H9 (cell line): ENCODE measurements around the gene JPH2. TPM values are rescaled to one million over a fixed set of nuclear protein-coding genes. Genes with fewer than 3 reads are reported as not detected.

Experiments
- DNase-seq: peaks from one replicate; pipeline ENCODE4 v3.0.0-alpha.2; 2017
- H2AFZ ChIP-seq: one replicate; pipeline ENCODE4 v1.6.1; 2013; ENCODE audit warnings: mild to moderate bottlenecking, low read length, control low read depth, moderate library complexity
- H2AK5ac ChIP-seq: 2 replicates; pipeline ENCODE4 v1.6.1; 2013; ENCODE audit warnings: low read length, control low read depth, mixed read lengths; ENCODE audit not compliant: insufficient read length
- H2BK120ac ChIP-seq: one replicate; pipeline ENCODE4 v1.6.1; 2013; ENCODE audit warnings: low read depth, mild to moderate bottlenecking, low read length, control low read depth, inconsistent platforms; ENCODE audit not compliant: poor library complexity, severe bottlenecking
- H2BK12ac ChIP-seq: 2 replicates; pipeline ENCODE4 v1.6.1; 2013; ENCODE audit warnings: low read length, control low read depth, mixed read lengths, low read depth; ENCODE audit not compliant: insufficient read length
- H2BK15ac ChIP-seq: 2 replicates; pipeline ENCODE4 v1.6.1; 2013; ENCODE audit warnings: low read depth, low read length, control low read depth
- H2BK20ac ChIP-seq: one replicate; pipeline ENCODE4 v1.6.1; 2013; ENCODE audit warnings: low read depth, mild to moderate bottlenecking, low read length, control low read depth, inconsistent platforms; ENCODE audit not compliant: poor library complexity, severe bottlenecking
- H2BK5ac ChIP-seq: 2 replicates; pipeline ENCODE4 v1.6.1; 2013; ENCODE audit warnings: low read length, control low read depth, mixed read lengths; ENCODE audit not compliant: insufficient read length
- H3K14ac ChIP-seq: 2 replicates; pipeline ENCODE4 v1.6.1; 2013; ENCODE audit warnings: low read length, control low read depth; ENCODE audit not compliant: insufficient read depth
- H3K18ac ChIP-seq: 2 replicates; pipeline ENCODE4 v1.6.1; 2013; ENCODE audit warnings: low read depth, mild to moderate bottlenecking, mixed read lengths, low read length, control low read depth; ENCODE audit not compliant: insufficient read length
- H3K23ac ChIP-seq: 2 replicates; pipeline ENCODE4 v1.6.1; 2013; ENCODE audit warnings: low read length, control low read depth, mixed read lengths, low read depth; ENCODE audit not compliant: insufficient read length
- H3K23me2 ChIP-seq: 2 replicates; pipeline ENCODE4 v1.6.1; 2013; ENCODE audit warnings: low read depth, mild to moderate bottlenecking, mixed read lengths, low read length, control low read depth; ENCODE audit not compliant: insufficient read length, poor library complexity, severe bottlenecking
- H3K27ac ChIP-seq: 2 replicates; pipeline ENCODE4 v1.5.1; 2013; ENCODE audit warnings: low read length, control low read depth, mixed read lengths, low read depth; ENCODE audit not compliant: insufficient read length
- H3K27me3 ChIP-seq: 2 replicates; pipeline ENCODE4 v1.6.1; 2013; ENCODE audit warnings: low read length, control low read depth, inconsistent platforms; ENCODE audit not compliant: insufficient read depth
- H3K4ac ChIP-seq: 2 replicates; pipeline ENCODE4 v1.6.1; 2013; ENCODE audit warnings: low read depth, mild to moderate bottlenecking, control low read depth, inconsistent platforms, low read length, moderate library complexity
- H3K4me1 ChIP-seq: 2 replicates; pipeline ENCODE4 v1.6.1; 2013; ENCODE audit warnings: low read length, control low read depth, inconsistent platforms; ENCODE audit not compliant: insufficient read depth
- H3K4me2 ChIP-seq: 2 replicates; pipeline ENCODE4 v1.6.1; 2013; ENCODE audit warnings: low read length, control low read depth, mixed read lengths; ENCODE audit not compliant: insufficient read length, insufficient read depth
- H3K56ac ChIP-seq: 2 replicates; pipeline ENCODE4 v1.6.1; 2013; ENCODE audit warnings: low read depth, mild to moderate bottlenecking, mixed read lengths, low read length, control low read depth; ENCODE audit not compliant: insufficient read length
- H3K79me1 ChIP-seq: 2 replicates; pipeline ENCODE4 v1.6.1; 2013; ENCODE audit warnings: low read depth, mild to moderate bottlenecking, moderate library complexity, low read length, control low read depth, inconsistent platforms; ENCODE audit not compliant: insufficient read depth, poor library complexity, severe bottlenecking
- H3K79me2 ChIP-seq: 2 replicates; pipeline ENCODE4 v1.6.1; 2013; ENCODE audit warnings: low read length, control low read depth, inconsistent platforms; ENCODE audit not compliant: insufficient read depth
- H3K9ac ChIP-seq: 2 replicates; pipeline ENCODE4 v1.6.1; 2013; ENCODE audit warnings: low read length, control low read depth, mixed read lengths; ENCODE audit not compliant: insufficient read length; ENCODE audit errors: extremely low read depth
- H3K9me3 ChIP-seq: one replicate; pipeline ENCODE4 v1.6.1; 2013; ENCODE audit warnings: low read depth, low read length, inconsistent platforms; ENCODE audit not compliant: control insufficient read depth
- H3T11ph ChIP-seq: one replicate; pipeline ENCODE4 v1.6.1; 2013; ENCODE audit warnings: mild to moderate bottlenecking, low read length, control low read depth, inconsistent platforms
- H4K20me1 ChIP-seq: one replicate; pipeline ENCODE4 v1.6.1; 2013; ENCODE audit not compliant: control insufficient read depth, insufficient read length, insufficient read depth
- H4K5ac ChIP-seq: 2 replicates; pipeline ENCODE4 v1.6.1; 2013; ENCODE audit warnings: low read depth, mild to moderate bottlenecking, mixed read lengths, low read length, control low read depth; ENCODE audit not compliant: insufficient read length
- H4K8ac ChIP-seq: replicated peaks from 2 replicates; pipeline ENCODE4 v1.6.1; 2013; ENCODE audit warnings: low read length, control low read depth, mixed read lengths, low read depth; ENCODE audit not compliant: insufficient read length
- H4K91ac ChIP-seq: 2 replicates; pipeline ENCODE4 v1.6.1; 2013; ENCODE audit warnings: low read depth, mild to moderate bottlenecking, moderate library complexity, mixed read lengths, low read length, control low read depth; ENCODE audit not compliant: insufficient read length
- H3K27ac Mint-ChIP-seq, 3 experiments: 2 replicates in 2 of 3; 3 replicates in 1 of 3; pipeline ENCODE4 v1.8.0; 2020 to 2021; ENCODE audit warnings: mixed read lengths in 3 of 3, mild to moderate bottlenecking in 1 of 3, moderate library complexity in 1 of 3
- H3K27me3 Mint-ChIP-seq: 2 replicates; pipeline ENCODE4 v1.8.0; 2021; ENCODE audit warnings: low read depth, mild to moderate bottlenecking, moderate library complexity, mixed read lengths
- H3K36me3 Mint-ChIP-seq, 3 experiments: 2 replicates in 2 of 3; 3 replicates in 1 of 3; pipeline ENCODE4 v1.8.0; 2020 to 2021; ENCODE audit warnings: low read depth in 3 of 3, mixed read lengths in 3 of 3; ENCODE audit not compliant: insufficient read depth in 1 of 3
- H3K4me1 Mint-ChIP-seq, 2 experiments: 2 replicates each; pipeline ENCODE4 v1.8.0; 2020; ENCODE audit warnings: mixed read lengths in 2 of 2
- H3K4me3 Mint-ChIP-seq, 2 experiments: 2 replicates in 1 of 2; 3 replicates in 1 of 2; pipeline ENCODE4 v1.8.0; 2020 to 2021; ENCODE audit warnings: mild to moderate bottlenecking in 2 of 2, mixed read lengths in 2 of 2, moderate library complexity in 1 of 2
- H3K9me3 Mint-ChIP-seq, 2 experiments: 2 replicates in 1 of 2; 3 replicates in 1 of 2; pipeline ENCODE4 v1.8.0; 2020; ENCODE audit warnings: mild to moderate bottlenecking in 2 of 2, mixed read lengths in 2 of 2, moderate library complexity in 1 of 2
- CTCF ChIP-seq: fragments of 200-600 bp; sonication (generic); conservative IDR thresholded peaks from 3 replicates; pipeline ENCODE4 v1.8.0; 2021; ENCODE audit warnings: antibody characterized with exemption, mild to moderate bottlenecking
- WGBS: extraction: QIAGEN DNeasy Blood & Tissue Kit; methylation state at CpG from one replicate; pipeline ENCODE4 v1.1.7; 2013; ENCODE audit warnings: missing lambda C conversion rate, low lambda C conversion rate, mixed read lengths; ENCODE audit not compliant: insufficient read length; ENCODE audit errors: extremely low coverage; 5-methylcytosine and 5-hydroxymethylcytosine counted together
- total RNA-seq: library from RNA; stranded (reverse); gene quantifications from 2 replicates; pipeline ENCODE4 v1.2.1, GENCODE V29; 2021

The JPH2 gene
- total RNA-seq, 1 experiment from 2014 or later = 0.31 TPM

DNA sequence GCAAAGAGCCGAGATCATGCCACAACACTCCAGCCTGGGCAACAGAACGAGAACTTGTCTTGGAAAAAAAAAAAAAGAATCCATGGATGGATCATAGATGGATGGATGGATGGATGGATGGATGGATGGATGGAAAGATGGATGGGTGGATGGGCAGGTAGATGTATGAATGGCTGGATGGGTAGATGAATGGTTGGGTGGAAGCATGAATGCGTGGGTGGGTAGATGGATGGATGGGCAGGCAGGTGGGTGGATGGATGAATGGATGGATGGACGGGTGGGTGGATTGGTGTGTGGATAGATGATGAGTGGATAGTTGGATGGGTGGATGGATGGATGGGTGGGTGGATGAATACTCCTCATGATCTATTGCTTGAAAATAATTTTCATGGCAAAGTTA, 1.4 kb downstream of the JPH2 start:
- H4K5ac ChIP-seq = no peak overlapping the region
- Mint-ChIP-seq H3K27ac (no peak overlapping the region), H3K4me3 (no peak overlapping the region), H3K27me3 (peaks cover 12% of the 10 kb centered on the region), H3K36me3 (no peaks in the 10 kb centered on the region), H3K9me3 (no peaks in the 10 kb centered on the region), H3K4me1 (peaks cover 20 to 27% of the 10 kb centered on the region in 2 experiments)
- H4K8ac ChIP-seq = no peak overlapping the region
- no peaks in the 10 kb centered on the region for H3K9me3 ChIP-seq
- H3T11ph ChIP-seq = no peak overlapping the region
- H4K91ac ChIP-seq = no peak overlapping the region
- DNase-seq = no peak
- no peak overlapping the region for H2BK120ac ChIP-seq
- peaks cover 5% of the 10 kb centered on the region; the same call in 1 of the 2 replicates for H3K4me1 ChIP-seq
- TF ChIP-seq CTCF = no peak
- no peak overlapping the region for H2BK5ac ChIP-seq
- no peak overlapping the region for H2BK12ac ChIP-seq
- no peak overlapping the region for H3K9ac ChIP-seq
- no peaks in the 10 kb centered on the region for H3K79me2 ChIP-seq
- peaks cover 8% of the 10 kb centered on the region for H3K23me2 ChIP-seq
- no peak overlapping the region for H3K23ac ChIP-seq
- H2BK20ac ChIP-seq = no peak overlapping the region
- H4K20me1 ChIP-seq = no peaks in the 10 kb centered on the region
- no peak overlapping the region for H3K4me2 ChIP-seq
- no peak overlapping the region for H2AFZ ChIP-seq
- H3K14ac ChIP-seq = no peak overlapping the region
- whole genome bisulfite sequencing = 100% methylated on average over 1 of the region's 4 CpGs
- no peak overlapping the region for H3K56ac ChIP-seq
- no peak overlapping the region for H3K4ac ChIP-seq
- no peak overlapping the region for H3K27ac ChIP-seq
- H3K18ac ChIP-seq = no peak overlapping the region
- H2AK5ac ChIP-seq = no peak overlapping the region
- H2BK15ac ChIP-seq = no peak overlapping the region
- no peaks in the 10 kb centered on the region for H3K27me3 ChIP-seq
- H3K79me1 ChIP-seq = no peaks in the 10 kb centered on the region
